ENCODE data around the gene NMUR1. TPM values are rescaled to one million over a fixed set of nuclear protein-coding genes. Genes with fewer than 3 reads are reported as not detected.

Gene NMUR1
- polyA plus RNA-seq, 2 of the 4 experiments (the other 2 are of a cell fraction), result not detected

DNA sequence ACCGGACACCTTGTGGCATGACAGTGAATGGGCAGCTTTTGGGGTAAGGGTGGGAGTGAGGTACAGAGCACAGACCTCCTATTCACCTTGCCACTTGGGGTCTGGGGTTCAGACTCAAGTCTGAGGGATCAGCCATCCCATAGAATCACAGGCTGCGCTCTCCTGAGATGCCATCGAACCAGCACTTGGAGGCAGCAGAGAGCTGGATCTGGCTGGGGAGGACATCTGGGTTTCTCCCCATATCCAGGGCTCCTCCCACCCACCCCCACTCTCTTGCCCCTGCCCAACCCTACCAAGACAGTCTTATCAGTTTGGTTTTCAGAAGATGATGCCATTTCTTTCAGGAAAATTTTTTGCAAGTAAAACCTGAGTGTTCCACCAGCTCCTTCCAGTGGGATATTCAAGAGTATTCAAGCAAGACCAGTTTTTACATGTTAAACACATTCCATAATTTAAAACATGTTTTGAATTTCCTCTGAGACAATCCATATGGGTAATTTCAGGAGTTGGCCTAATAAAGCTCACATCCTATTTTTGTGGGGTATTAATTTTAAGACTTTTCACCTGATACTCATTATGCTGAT is 33.2 kb upstream of the NMUR1 start:
- Histone ChIP-seq H3K4me2 (no peak overlapping the region), H3K9me3 (no peaks in the 10 kb centered on the region), H3K27ac (no peak overlapping the region), H3K4me3 (no peak overlapping the region), H3K4me1 (no peaks in the 10 kb centered on the region)
- POLR2A ChIA-PET, result interaction anchor here (1.0 to 1.2 kb wide), 3 partner anchors 38 to 99 kb away, joined by 3 to 5 read pairs (median 4); partner anchors contain the start of gene NCL
- FAIRE-seq (no peak), DNase-seq (ENCODE audit: low read depth in 1 of 2, low spot score in 1 of 2) (peak; percentile 64 to 75), ATAC-seq (peak; percentile 96 to 98)
- WGBS (ENCODE audit: missing lambda C conversion rate), result 0% methylated on average over 3 of the region's 3 CpGs
- no peak for TF ChIP-seq BHLHE40 (IDR thresholded peaks at IDR 0.05; ENCODE audit: low read depth, low read length)
- TF ChIP-seq RFX5 (IDR thresholded peaks at IDR 0.05), result no peak
- TF ChIP-seq, protein P1, sequence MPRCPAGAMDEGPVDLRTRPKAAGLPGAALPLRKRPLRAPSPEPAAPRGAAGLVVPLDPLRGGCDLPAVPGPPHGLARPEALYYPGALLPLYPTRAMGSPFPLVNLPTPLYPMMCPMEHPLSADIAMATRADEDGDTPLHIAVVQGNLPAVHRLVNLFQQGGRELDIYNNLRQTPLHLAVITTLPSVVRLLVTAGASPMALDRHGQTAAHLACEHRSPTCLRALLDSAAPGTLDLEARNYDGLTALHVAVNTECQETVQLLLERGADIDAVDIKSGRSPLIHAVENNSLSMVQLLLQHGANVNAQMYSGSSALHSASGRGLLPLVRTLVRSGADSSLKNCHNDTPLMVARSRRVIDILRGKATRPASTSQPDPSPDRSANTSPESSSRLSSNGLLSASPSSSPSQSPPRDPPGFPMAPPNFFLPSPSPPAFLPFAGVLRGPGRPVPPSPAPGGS (IDR thresholded peaks at IDR 0.05), result no peak
- peak; percentile 61 for TF ChIP-seq SMC3 (IDR thresholded peaks at IDR 0.05)
- TF ChIP-seq, protein P2, sequence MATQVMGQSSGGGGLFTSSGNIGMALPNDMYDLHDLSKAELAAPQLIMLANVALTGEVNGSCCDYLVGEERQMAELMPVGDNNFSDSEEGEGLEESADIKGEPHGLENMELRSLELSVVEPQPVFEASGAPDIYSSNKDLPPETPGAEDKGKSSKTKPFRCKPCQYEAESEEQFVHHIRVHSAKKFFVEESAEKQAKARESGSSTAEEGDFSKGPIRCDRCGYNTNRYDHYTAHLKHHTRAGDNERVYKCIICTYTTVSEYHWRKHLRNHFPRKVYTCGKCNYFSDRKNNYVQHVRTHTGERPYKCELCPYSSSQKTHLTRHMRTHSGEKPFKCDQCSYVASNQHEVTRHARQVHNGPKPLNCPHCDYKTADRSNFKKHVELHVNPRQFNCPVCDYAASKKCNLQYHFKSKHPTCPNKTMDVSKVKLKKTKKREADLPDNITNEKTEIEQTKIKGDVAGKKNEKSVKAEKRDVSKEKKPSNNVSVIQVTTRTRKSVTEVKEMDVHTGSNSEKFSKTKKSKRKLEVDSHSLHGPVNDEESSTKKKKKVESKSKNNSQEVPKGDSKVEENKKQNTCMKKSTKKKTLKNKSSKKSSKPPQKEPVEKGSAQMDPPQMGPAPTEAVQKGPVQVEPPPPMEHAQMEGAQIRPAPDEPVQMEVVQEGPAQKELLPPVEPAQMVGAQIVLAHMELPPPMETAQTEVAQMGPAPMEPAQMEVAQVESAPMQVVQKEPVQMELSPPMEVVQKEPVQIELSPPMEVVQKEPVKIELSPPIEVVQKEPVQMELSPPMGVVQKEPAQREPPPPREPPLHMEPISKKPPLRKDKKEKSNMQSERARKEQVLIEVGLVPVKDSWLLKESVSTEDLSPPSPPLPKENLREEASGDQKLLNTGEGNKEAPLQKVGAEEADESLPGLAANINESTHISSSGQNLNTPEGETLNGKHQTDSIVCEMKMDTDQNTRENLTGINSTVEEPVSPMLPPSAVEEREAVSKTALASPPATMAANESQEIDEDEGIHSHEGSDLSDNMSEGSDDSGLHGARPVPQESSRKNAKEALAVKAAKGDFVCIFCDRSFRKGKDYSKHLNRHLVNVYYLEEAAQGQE (IDR thresholded peaks at IDR 0.05), result no peak
- TF ChIP-seq HEYL (CRISPR knock-in tag; IDR thresholded peaks at IDR 0.05), result no peak
- no peak for TF ChIP-seq EHF (CRISPR knock-in tag; IDR thresholded peaks at IDR 0.05)
- TF ChIP-seq, protein P3, sequence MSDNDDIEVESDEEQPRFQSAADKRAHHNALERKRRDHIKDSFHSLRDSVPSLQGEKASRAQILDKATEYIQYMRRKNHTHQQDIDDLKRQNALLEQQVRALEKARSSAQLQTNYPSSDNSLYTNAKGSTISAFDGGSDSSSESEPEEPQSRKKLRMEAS (IDR thresholded peaks at IDR 0.05), result no peak
- TF ChIP-seq PHF8 (IDR thresholded peaks at IDR 0.05; ENCODE audit: borderline replicate concordance, low read depth), result no peak
- TF ChIP-seq, protein P4, sequence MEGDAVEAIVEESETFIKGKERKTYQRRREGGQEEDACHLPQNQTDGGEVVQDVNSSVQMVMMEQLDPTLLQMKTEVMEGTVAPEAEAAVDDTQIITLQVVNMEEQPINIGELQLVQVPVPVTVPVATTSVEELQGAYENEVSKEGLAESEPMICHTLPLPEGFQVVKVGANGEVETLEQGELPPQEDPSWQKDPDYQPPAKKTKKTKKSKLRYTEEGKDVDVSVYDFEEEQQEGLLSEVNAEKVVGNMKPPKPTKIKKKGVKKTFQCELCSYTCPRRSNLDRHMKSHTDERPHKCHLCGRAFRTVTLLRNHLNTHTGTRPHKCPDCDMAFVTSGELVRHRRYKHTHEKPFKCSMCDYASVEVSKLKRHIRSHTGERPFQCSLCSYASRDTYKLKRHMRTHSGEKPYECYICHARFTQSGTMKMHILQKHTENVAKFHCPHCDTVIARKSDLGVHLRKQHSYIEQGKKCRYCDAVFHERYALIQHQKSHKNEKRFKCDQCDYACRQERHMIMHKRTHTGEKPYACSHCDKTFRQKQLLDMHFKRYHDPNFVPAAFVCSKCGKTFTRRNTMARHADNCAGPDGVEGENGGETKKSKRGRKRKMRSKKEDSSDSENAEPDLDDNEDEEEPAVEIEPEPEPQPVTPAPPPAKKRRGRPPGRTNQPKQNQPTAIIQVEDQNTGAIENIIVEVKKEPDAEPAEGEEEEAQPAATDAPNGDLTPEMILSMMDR (IDR thresholded peaks at IDR 0.05), result peak; percentile 75
- peak; percentile 74 to 77 for TF ChIP-seq RAD21 (conservative IDR thresholded peaks at IDR 0.05 in 1 of 2, IDR thresholded peaks at IDR 0.05 in 1 of 2)
- no peak for TF ChIP-seq ZNF302 (CRISPR knock-in tag; IDR thresholded peaks at IDR 0.05)
- TF ChIP-seq, protein P5, sequence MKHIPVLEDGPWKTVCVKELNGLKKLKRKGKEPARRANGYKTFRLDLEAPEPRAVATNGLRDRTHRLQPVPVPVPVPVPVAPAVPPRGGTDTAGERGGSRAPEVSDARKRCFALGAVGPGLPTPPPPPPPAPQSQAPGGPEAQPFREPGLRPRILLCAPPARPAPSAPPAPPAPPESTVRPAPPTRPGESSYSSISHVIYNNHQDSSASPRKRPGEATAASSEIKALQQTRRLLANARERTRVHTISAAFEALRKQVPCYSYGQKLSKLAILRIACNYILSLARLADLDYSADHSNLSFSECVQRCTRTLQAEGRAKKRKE (CRISPR knock-in tag; IDR thresholded peaks at IDR 0.05; ENCODE audit: low read depth), result no peak
- CTCF ChIA-PET, result interaction anchor here (0.7 to 15.7 kb wide), 19 partner anchors 10 to 156 kb away, joined by 3 to 208 read pairs (median 4); partner anchors contain the start of gene TEX44

DNA sequence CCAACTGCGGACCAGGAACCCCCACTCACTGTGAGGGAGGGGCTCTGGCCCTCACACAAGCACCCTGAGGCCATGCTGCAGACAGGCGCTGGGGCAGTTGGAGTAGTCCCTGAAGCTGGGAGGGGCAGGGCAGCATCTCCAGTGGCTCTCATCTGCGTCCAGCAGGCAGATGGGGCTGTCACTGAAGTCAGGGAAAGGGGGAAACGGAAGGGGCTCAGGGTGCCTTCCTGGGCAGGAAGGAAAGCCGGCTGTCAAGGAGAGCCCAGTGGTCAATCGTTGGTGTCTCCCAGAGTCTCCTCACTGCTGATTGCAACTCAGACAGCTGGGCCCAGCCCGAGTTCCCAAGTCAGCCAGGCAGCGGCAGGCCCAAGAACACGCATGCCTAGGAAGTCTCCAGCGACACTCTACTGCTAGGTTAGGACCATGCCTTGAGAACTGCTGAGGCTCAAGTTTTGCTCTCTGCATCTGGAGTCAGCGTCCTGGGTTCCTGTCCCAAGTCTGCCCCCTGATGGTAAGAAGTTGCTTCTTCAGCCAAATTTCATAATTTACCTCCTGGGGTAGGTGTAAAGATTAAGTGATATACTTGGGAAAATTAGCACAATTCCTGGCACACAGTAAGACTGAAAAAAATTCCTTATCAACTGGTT is 27.4 kb upstream of the NMUR1 start:
- DNase-seq (ENCODE audit: low read depth in 1 of 2, low spot score in 1 of 2) (peak; percentile 72 to 83), ATAC-seq (peak; percentile 86 to 92), FAIRE-seq (no peak)
- ChIA-PET CTCF (interaction anchor here (0.7 to 3.3 kb wide), 22 partner anchors 10 to 82 kb away, joined by 3 to 14 read pairs (median 6); partner anchors contain the start of gene NMUR1), POLR2A (interaction anchor here (0.7 kb wide), 1 partner anchor 39 kb away, joined by 3 read pairs; no protein-coding TSS in a partner anchor)
- 53% methylated on average over 10 of the region's 11 CpGs for WGBS (ENCODE audit: missing lambda C conversion rate)
- Histone ChIP-seq H3K27ac (no peak overlapping the region), H3K4me3 (no peak overlapping the region), H3K4me2 (no peak overlapping the region), H3K9me3 (peaks cover 12% of the 10 kb centered on the region), H3K4me1 (no peaks in the 10 kb centered on the region)
- TF ChIP-seq MAFK (IDR thresholded peaks at IDR 0.05; ENCODE audit: partially characterized antibody) (peak; percentile 79), CEBPB (IDR thresholded peaks at IDR 0.05) (peak in 1 of 2 experiments; percentile 28; a peak in 1 of 4 replicates), RAD21 (conservative IDR thresholded peaks at IDR 0.05 in 1 of 2, IDR thresholded peaks at IDR 0.05 in 1 of 2) (peak; percentile 78 to 87), SMC3 (IDR thresholded peaks at IDR 0.05) (peak; percentile 57)
- TF ChIP-seq, protein P6, sequence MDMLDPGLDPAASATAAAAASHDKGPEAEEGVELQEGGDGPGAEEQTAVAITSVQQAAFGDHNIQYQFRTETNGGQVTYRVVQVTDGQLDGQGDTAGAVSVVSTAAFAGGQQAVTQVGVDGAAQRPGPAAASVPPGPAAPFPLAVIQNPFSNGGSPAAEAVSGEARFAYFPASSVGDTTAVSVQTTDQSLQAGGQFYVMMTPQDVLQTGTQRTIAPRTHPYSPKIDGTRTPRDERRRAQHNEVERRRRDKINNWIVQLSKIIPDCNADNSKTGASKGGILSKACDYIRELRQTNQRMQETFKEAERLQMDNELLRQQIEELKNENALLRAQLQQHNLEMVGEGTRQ (IDR thresholded peaks at IDR 0.05), result no peak
- TF ChIP-seq, protein P4 (IDR thresholded peaks at IDR 0.05), result peak; percentile 76

Measured in A549 (cell line).